HG03439 (cell line): ENCODE measurements around the gene PDRG1.
"Not testable (repeated sequence)": the region's sequence is repeated elsewhere in the genome, so short reads cannot be mapped to it uniquely, and the experiment has no call there.

Experiments
- ATAC-seq: cut with Tn5 transposase; IDR thresholded peaks from one replicate; pipeline ENCODE4 v1.9.1; 2021; ENCODE audit warnings: mild to moderate bottlenecking, moderate library complexity; ENCODE audit not compliant: unreplicated experiment

PDRG1 gene

DNA sequence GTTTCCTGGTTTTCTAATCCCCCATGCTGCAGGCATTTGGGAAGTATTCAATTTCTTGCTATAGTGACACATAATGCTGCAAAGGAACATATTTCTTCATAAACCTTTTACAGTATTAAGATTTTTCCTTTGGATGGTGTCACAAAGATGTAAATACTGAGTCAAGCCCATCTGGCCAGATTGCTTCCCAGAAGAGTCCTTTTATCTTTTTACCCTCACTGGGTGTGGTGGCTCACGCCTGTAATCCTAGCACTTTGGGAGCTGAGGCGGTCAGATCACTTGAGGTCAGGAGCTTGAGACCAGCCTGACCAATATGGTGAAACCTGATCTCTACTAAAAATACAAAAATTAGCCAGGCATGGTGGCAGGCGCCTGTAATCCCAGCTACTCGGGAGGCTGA lies 22.2 kb downstream of the PDRG1 start:
- ATAC-seq, result not testable (repeated sequence)

- no peak for ATAC-seq
Measured at GRCh38 chr20:31927627-31928159, 24.2 kb downstream of the PDRG1 start.

- no peak for ATAC-seq
Measured at GRCh38 chr20:31926493-31926892, 25.4 kb downstream of the PDRG1 start.

DNA sequence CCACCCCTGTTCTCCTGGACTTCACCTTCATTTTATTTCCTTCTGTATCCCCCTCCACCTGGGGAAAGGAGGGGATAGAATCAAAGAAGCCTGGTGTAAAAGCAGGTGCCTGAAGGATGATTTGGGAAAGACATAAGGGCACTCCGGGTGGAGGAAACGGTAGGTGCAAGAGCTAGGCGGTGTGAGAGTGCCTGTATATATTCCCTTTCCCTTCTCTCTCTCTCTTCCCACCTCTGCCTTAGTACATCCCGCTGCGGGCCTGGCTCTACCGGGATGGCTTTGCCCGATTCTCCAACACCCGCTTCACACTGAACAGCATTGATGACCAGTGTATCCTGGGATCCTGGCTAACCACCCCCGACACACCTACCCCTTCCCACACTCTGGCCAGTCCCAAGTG lies 26.2 kb downstream of the PDRG1 start:
- no peak for ATAC-seq

DNA sequence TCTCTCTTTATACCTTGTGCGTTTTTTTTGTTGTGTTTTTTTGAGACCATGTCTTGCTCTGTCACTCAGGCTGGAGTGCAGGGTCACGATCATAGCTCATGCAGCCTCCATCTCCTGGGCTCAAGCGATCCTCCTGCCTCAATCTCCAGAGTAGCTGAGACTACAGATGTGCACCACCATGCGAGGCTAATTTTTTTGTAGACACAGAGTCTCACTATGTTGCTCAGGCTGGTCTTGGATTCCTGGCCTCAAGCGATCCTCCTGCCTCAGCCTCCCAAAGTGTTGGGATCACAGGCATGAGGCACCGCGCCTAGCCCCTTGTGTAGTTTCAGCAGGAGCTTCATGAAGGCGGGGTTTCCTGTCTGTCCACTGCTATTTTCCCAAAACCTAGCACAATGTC lies 27.3 kb downstream of the PDRG1 start:
- ATAC-seq, result no peak

GRCh38 chr20:31923388-31924331 lies 28.2 kb downstream of the PDRG1 start:
- ATAC-seq, result peak; percentile 60

GRCh38 chr20:31922588-31922987 lies 29.3 kb downstream of the PDRG1 start:
- no peak for ATAC-seq

GRCh38 chr20:31922181-31922580 lies 29.7 kb downstream of the PDRG1 start:
- no peak for ATAC-seq

DNA sequence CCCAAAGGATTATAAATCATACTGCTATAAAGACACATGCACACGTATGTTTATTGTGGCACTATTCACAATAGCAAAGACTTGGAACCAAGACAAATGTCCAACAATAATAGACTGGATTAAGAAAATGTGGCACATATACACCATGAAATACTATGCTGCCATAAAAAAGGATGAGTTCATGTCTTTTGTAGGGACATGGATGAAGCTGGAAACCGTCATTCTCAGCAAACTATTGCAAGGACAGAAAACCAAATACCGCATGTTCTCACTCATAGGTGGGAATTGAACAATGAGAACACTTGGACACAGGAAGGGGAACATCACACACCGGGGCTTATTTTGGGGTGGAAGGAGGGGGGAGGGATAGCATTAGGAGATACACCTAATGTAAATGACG lies 30.4 kb downstream of the PDRG1 start:
- not testable (repeated sequence) for ATAC-seq

GRCh38 chr20:31920275-31920855 lies 31.5 kb downstream of the PDRG1 start:
- ATAC-seq, result no peak

DNA sequence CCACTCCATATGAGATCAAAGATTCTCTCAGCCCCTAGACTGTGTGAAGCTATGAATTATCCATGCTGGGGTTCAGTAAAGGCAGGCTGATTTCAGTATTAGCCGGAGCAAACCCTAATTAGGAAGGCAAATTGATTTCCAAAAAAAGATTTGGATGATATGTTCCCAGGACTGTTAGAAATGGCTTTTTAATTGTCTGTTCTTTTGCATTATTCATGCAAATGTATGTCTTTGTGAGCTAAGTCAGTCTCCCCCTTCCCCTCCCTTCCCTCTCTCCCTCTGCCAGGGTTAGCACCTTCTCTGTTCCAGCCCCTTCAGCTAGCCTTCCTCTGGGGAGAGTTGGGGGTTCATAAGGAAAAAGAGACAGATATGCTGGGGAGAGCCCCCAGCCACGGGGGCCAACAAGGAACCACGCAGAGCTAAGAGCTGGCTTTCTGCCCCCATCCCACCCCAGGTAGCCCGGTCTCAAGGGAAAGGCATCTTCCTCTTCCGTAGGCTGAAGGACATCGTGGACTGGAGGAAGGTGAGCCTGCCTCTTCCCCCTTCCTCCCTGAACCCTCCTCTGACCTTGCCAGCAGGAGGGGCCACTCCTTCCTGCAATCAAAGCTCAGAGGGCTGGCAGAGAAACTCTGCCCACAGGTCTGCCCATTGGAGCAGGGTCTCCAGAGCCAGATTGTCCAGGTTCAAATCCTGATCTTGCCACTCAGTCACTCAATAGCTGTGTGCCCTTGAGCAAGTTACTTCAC lies 32.3 kb downstream of the PDRG1 start:
- no peak for ATAC-seq

GRCh38 chr20:31918466-31919105 lies 33.3 kb downstream of the PDRG1 start:
- ATAC-seq, result no peak

GRCh38 chr20:31917962-31918412 lies 33.9 kb downstream of the PDRG1 start:
- not testable (repeated sequence) for ATAC-seq

- no peak for ATAC-seq
Measured at GRCh38 chr20:31916708-31917107, 35.1 kb downstream of the PDRG1 start.

DNA sequence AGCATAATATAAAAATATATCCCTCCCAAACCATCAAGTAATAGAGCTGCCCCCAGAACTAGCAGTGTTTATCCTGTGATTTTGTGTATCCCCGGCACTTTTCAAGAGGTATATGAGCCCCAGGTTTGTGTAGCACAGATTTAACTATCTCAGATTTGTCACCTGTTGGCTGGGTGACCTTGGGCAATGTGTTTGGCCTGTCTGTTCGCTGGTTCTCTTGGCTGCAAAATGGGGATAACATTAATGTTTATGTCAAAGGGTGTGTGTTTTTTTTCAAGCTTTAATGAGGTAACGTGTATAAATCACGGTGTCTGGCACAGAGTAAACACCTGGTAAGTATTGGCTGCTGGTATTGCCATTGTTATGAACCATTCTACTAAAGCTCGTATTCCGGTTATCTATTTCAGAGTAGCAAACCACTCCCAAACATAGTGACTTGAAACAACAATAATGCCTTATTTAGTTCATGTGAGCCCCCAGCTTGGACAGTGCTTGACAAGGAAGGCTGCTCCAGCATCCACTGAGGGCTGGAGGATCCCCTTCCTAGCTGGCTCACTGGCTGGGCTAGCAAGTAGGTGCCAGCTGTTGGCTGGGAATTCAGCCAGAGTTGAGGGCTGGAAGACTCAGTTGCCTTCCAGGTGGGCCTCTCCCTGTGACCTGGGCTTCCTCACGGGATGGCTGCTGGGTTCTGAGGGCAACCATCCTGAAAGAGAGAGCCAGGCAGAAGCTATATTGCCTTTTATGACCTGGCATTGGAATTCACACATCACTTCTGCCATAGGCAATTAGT lies 36.2 kb downstream of the PDRG1 start:
- ATAC-seq, result no peak

DNA sequence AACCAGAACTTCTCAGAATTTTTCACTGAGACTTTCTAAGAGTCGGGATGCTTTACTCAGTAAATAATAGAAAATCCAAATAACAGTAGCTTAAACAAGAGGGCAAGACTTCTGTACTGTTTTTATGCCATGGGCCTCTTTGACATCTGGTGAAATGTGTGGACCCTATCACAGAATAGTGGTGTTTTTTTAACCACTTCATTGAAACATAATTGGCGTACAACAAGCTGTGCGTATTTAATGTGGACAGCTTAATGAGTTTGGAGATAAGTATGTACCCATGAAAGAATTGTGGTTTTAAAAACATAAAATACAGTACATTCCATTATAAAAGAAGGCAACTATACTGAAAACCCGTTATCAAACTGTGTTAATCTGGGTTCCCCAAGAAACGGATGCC lies 37.7 kb downstream of the PDRG1 start:
- ATAC-seq, result no peak

GRCh38 chr20:31913431-31914157 lies 38.3 kb downstream of the PDRG1 start:
- ATAC-seq, result no peak

- no peak for ATAC-seq
Measured at GRCh38 chr20:31910071-31910803, 41.6 kb downstream of the PDRG1 start.
